HG03442 (cell line): ENCODE results near the gene NFIX.

Source experiments
- ATAC-seq: cut with Tn5 transposase; IDR thresholded peaks from one replicate; pipeline ENCODE4 v1.9.1; 2021; ENCODE audit warnings: mild to moderate bottlenecking, moderate library complexity; ENCODE audit not compliant: unreplicated experiment

Gene NFIX

DNA sequence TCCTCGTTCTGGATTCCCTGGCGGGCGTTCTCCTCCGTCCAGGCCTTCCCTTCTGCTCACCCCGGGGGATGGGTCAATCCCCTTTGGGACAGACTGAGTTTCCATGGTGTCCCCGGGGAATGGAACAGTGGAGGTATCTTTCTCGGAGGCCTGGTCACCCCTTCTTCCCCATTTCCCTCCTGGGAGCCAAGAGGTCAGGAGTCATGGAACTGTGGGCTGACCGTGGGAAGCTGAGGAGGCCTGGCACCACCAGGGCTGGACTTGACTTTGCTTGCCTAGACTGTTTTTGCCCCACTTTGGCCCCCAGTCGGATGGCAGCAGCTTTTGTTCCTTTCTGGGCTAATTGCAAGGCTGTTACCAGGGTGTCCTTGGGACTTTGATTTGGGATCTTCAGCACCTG is 124.8 kb downstream of the NFIX start:
- ATAC-seq, result no peak

DNA sequence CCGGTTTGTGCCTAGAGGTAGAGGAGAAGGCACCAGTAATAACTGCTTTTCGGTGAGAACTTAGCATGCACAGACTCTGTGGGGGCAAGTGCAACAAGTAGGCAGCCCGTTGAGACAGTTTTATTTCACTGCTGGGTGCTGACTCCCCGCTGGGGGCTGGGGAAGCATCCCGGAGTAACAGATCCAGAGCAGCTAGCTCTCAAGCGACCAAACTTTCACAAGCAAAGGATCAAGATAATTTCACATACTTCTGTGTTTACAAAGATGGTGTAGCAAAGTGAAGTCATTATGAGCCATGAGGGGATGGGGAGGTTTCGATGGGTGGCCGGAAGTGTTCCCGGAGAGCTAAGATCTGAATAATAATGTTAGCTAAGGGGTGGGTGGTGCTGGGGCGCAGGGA is 125.5 kb downstream of the NFIX start:
- no peak for ATAC-seq

DNA sequence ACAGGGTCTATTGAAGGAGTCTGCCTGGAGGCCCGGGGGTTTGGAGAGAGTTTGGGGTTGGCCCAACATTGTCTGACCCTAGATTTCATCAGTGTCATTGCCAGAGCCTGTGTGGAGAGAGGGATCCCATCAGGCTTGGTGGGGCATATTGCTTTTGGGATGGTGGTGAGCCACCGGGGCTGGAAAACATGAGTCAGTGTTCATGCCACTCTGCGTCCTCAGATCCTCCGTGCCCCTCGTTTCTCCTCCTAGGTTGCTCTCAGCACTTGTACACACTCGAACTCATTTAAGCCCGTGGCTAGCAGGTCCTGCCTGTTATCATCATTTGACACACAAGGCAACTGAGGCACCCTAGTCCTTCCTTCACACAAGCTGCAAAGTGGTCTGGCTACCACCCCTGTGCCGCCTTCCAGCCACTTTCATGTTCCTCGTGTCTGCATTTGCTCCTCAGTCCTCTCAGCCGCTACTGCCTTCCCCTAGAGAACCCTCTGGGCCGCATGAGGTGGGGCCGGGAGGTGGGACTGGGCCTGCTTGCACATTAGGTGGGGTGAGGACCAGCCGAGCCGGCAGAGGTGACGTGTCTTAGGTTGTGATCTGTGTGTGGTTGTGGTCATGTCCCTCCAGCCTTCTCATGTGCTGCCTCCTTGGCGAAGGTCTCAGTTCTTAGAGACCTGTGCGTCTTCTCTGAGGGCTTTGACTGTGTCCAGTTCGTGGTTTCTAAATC is 126.4 kb downstream of the NFIX start:
- no peak for ATAC-seq

DNA sequence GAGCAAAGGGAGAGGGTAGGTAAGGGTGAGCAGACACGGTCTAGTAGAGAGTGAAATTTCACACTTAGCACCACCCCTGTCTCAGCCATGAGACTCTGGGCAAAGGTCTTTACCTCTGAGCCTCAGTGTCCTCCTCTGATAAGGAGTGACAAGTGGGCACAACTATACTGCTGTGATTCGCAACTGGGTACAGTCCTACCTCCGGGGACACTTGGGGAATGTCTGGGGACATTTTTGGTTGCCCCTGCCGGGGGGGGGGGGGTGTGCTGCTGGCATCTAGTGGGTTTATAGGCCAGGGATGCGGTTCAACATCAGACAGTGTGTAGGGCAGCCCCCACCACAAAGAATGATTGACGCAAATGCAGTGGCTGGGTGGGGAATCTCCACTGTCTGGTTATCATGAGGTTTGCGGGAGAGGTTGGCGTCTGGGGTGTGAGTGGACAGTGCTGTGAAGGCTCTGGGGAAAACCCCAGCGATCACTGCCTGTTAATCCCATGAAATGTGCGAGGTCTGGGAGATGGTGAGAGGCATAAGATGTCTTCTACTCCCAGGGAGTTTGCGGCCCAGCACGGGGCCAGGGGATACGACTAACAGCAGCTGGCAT is 127.1 kb downstream of the NFIX start:
- no peak for ATAC-seq

DNA sequence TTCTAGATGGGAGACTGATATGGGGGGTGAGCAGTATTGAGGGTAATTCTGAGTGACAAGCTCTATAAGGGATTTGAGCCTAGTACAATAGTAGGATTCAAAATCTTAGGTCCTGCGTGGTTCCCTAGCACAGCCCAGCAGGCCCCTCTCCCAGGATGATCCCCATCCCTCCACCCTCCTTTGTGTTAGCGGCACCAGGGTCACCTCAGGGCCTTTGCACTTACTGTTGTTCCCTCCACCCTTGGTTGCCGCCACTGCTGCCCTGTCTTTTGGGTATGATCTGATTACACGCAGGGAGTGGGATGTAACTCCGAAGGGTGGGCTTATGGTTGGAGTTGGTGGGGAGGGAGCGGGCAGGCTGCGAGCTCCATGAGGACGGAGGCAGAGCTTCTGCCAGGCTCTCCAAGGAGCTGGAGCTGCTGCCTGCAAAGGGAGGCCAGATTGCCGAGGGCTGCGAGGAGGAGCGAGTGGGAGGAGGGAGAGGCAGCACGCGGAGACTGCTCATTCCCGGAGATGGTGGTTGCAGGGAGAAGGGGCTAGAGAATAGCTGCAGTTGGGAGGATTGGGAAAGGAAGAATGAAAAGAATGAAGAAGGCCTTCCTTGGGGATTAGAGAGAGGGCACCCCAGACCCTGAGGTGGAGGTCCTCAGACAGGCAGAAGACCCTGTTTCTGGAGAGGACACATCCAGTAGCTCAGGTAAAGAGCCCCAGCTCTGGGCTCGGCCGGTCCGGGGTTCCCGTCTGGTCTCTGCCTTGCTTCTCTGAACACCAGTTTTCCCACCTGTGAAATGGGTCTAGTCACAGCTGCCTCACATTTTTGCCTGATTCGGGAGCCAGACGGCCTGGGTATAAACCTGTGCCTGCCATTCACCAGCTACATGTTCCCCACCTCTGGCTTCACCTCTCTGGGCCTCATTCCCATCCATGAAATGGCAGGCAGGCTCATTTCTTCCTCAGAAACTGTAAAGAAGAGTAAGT is 128.0 kb downstream of the NFIX start:
- ATAC-seq, result no peak

DNA sequence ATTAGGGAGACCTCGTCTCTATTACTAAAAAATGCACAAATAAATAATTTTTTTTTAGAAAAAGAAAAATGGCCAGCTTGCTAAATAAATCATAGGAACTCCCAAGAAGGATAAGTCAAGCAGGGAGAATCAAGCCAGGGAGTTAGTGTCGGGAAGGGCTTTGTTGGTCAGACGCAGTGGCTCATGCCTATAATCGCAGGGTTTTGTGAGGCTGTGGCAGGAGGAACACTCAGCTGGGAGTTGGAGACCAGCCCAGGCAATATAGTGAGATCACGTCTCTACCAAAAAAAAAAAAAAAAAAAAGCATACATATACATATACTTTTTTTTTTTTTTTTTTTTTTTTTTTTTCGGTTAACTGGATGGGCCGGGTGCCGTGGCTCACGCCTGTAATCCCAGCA is 131.8 kb downstream of the NFIX start:
- no peak for ATAC-seq

DNA sequence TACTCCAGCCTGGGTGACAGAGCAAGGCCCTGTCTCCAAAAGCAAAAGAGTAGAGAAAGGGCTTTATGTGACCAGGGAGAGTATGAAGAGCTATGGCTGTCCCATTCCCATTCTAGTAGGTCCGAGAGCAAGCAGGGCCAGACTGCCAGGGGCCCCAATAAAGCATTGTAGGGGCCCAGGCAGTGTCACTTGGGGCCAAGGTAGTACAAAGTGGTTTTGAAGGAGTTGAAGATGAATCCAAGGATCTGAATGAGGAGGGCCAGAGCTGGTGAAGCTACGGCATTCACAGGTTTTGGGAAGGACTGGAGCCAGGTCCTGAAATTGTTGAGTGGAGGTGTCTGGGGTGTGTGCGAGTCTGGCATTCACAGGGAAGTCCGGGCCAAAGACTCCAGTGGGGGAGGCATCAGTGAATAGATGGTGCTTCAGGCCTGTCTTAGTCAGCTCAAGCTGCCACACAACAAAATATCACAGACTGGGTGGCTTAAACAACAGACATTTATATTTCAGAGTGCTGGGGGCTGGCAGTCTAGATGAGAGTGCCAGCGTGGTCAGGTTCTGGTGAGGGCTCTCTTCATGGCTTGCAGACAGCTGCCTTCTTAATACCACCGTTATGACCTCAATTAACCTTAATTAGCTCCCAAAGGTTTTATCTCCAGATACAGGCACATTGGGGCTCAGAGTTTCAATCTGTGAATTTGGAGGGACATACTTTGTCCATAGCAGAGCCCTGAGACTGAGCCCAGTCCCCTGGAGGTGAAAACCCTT is 132.7 kb downstream of the NFIX start:
- ATAC-seq, result no peak

DNA sequence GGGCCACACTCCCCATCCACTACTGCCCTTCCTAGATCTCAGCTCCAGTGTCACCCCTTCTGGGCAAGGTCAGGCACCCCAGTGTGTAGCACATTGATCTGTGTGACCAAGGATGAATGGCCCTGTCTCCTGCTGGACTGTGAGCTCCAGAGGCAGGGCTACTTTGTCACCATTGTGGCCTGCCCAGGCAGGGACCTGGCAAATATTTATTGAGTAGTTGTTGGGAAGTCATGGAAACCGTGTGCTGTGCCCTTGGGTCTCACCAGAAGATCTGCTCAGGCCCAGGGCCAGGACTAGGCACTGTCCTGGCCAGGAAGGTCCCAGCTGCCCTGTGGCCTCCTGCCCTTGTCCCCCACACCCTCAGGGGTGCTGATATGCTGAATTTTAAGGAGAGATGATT is 133.3 kb downstream of the NFIX start:
- no peak for ATAC-seq

DNA sequence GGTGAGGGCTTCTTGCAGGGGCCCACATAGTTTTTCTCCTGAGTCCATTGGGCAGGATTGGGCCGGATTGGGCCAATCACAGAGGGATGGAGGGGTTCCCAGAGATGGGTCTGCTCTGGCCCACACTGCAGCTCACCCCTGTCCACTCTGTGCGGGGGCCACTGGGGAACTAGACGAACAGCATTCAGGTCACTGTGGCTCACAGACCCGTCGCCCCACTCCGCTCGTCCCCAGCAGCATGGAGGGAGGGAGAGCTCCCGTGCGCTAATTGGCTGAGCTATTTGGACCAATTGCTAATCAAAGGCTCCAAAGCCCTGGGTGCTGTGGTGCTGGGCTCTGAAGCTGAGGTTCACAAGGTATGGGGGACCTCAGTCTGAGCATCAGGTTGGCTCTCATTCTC is 134.1 kb downstream of the NFIX start:
- no peak for ATAC-seq

DNA sequence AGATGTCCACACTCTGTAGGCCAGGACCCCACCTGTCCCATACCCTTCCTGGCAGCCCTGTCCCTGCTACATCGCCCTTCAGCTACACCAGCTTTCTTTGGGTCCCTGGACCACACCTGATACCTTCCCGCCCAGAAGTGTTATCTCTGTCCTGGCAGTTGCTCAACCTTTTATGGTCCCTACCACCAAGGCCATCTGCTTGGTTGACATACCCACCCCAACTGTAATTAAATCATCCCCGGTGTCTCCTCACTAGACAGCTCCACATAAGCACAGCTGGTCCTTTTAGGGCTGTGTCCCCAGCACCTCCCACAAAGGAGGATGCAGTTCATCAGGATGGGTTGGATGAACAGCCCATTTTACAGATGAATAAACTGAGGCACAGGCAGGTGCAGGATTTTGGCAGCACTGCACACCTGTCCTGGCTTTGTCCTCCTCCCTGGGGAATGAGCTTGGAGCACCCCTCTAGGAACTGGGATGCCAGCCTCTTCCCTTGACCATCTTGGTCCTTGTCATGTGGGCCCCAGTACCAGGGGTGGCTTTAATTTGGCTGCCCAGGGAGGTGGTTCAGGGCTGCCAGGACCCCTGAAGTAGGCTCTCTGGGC is 135.7 kb downstream of the NFIX start:
- ATAC-seq, result no peak

DNA sequence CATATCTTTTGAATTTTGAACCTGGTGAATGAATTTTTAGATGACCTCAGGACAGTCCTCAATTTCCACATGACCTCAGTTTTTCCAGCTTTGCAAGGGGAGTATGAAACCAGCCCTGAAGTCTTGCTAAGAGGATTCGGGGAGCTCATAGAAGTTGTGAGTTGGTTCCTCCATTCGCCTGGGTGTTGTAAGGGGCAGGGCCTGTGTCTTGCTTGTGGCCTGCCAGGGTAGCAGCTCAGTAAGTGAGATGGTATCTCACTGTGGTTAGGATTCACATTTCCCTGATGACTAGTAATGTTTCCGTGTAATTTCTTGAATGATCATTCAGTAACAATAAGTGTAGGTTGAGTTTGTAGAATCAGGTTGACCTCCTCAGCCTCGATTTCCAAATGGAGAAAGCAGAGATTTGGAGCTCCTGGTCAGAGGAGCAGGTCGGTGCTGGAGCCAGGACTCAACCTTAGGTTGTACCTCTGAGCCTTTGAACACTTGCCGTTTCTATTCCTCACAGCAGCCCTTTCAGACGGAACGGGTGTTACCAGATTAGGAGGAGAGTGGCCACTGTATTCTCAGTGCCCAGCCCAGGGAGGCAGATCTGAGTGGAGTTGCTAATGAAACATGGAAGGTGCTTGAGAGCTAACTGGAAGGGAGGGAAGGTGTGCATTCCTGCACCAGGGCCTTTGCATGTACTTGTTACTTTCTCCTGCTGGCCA is 137.4 kb downstream of the NFIX start:
- ATAC-seq, result no peak

DNA sequence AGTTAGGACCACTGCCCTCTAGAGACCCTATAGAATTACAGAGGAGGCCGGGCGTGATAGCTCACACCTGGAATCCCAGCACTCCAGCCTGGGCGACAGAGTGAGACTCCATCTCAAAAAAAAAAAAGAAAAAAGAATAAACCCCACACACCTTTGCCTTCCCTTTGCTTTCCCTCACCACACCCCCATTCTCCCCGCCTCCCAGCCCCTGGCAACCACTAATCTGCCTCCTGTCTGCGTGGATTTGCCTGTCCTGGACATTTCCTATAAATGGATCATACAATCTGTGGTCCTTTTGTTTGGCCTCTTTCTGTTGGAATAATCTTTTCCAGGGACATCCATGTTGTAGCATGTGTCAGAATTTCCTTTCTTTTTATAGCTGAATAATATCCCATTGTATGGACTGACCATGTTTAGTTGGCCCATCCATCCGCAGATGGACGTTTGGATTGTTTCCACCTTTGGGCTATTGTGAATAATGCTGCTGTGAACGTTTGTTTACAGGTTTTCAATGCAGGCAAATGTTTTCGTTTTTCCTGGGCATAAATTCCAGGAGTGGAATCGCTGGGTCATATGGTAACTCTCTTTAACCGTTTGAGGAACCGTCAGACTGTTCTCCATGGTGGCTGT is 138.1 kb downstream of the NFIX start:
- no peak for ATAC-seq

DNA sequence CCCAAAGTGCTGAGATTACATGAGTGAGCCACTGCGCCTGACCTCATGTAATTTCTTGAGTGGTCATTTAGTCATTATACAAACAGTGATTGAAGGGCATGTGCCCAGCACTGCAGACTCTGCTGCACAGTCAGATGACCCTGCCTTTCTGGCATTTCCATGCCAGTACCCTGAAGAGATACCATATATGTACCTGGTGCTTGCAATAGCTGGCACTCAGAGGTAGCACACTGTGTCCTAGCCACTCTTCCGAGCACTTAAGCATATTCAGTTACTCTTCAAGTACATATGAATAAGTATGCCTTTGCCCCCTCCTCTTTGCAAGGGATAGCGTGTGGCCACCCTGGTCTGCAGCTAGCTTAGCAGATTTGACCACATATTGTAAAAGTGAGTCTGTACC is 139.4 kb downstream of the NFIX start:
- ATAC-seq, result no peak

DNA sequence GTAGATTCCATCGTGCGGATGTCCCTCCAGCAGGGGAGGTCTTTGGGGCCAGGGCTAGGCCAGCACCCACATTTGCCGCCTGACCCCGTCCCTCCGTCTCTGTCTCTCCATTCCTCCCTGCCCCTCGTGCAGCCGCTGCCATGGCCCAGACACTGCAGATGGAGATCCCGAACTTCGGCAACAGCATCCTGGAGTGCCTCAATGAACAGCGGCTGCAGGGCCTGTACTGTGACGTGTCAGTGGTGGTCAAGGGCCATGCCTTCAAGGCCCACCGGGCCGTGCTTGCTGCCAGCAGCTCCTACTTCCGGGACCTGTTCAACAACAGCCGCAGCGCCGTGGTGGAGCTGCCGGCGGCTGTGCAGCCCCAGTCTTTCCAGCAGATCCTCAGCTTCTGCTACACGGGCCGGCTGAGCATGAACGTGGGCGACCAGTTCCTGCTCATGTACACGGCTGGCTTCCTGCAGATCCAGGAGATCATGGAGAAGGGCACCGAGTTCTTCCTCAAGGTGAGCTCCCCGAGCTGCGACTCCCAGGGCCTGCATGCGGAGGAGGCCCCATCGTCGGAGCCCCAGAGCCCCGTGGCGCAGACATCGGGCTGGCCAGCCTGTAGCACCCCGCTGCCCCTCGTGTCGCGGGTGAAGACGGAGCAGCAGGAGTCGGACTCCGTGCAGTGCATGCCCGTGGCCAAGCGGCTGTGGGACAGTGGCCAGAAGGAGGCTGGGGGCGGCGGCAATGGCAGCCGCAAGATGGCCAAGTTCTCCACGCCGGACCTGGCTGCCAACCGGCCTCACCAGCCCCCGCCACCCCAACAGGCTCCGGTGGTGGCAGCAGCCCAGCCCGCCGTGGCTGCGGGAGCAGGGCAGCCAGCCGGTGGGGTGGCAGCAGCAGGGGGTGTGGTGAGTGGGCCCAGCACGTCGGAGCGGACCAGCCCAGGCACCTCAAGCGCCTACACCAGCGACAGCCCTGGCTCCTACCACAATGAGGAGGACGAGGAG is 140.1 kb downstream of the NFIX start:
- ATAC-seq, result no peak

DNA sequence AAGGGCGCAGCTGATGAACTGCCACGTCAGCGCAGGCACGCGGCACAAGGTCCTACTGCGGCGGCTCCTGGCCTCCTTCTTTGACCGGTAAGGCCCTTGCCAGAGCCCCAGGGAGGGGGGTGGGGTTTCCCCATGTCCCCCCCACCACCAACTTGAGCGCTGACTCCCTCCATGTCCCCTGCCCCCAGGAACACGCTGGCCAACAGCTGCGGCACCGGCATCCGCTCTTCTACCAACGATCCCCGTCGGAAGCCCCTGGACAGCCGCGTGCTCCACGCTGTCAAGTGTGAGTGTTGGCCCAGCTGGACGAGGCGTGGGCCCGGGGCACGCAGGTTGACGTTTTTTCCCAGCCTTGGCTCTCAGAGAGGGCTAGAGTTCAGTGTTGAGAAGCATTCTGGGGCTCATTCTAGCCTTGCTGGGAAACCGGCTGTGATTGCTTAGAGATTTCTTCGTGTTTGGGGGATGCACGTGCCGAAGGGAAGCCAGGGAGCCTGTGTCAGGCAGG is 142.1 kb downstream of the NFIX start:
- no peak for ATAC-seq

DNA sequence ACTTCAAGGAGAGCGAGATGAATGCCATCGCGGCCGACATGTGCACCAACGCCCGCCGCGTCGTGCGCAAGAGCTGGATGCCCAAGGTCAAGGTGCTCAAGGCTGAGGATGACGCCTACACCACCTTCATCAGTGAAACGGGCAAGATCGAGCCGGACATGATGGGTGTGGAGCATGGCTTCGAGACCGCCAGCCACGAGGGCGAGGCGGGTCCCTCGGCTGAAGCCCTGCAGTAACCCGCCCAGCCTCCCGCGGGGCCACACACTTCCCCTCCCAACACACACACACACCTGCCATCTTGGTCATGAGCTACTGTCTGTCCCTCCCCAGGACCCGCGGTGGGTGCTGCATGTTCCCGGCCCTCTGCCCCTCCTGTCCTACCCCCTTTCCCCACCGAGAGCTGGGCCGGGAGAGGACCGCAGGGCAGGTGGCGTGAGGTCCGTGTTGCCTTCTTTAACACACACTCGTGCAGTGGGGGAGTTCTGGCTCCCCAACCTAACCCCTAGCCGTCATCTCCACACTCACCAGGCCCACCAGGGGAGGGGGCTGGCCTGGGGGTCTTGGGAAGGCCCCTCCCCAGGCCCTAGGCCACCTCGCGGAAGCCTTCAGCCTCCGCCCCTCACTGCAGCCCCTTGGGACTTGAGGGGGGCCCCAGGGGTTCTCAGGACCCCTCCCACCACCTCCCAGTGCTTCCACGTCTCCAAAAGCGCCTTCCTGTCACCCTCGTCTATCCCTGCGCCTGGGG is 143.1 kb downstream of the NFIX start:
- no peak for ATAC-seq

DNA sequence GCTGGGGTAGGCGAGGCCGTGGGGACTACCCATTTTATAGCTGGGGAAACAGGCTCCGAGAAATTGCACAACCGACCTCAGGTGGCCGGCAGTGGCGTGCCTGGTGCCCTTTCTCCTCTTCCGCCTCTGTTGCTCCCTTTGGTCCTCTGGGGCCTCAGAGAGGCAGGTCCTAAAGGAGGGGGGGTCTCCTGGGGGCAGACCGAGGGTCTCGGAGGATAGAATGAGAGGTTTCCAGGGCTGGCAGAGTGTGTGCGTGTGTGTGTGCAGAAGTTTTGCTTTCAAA is 143.6 kb downstream of the NFIX start:
- no peak for ATAC-seq
